ENCODE measurements around the gene C14orf39. TPM values are rescaled to one million over a fixed set of nuclear protein-coding genes. Genes with fewer than 3 reads are reported as not detected.

Gene C14orf39
- total RNA-seq, 1 donor from 2014 or later, result not detected

- TF ChIP-seq CTCF (IDR thresholded peaks at IDR 0.05), result no peak
Observed at GRCh38 chr14:60514378-60514740, 28.5 kb upstream of the C14orf39 start.

GRCh38 chr14:60512973-60513571 lies 27.2 kb upstream of the C14orf39 start:
- TF ChIP-seq CTCF (IDR thresholded peaks at IDR 0.05), result no peak
- Mint-ChIP-seq H3K36me3 (ENCODE audit: low read depth) (no peaks in the 10 kb centered on the region), H3K4me3 (no peak overlapping the region), H3K27ac (no peak overlapping the region), H3K4me1 (peaks cover 22% of the 10 kb centered on the region), H3K9me3 (no peaks in the 10 kb centered on the region), H3K27me3 (peaks cover 62% of the 10 kb centered on the region)
- intact Hi-C loops (cut with micrococcal nuclease), result no loop called here
- ChIA-PET CTCF (no interaction called here), POLR2A (no interaction called here)
- no peak for ATAC-seq (ENCODE audit: low read depth)
- DNase-seq, result no peak

More at GRCh38 chr14:60514378-60514740, 28.5 kb upstream of the C14orf39 start:
- intact Hi-C loops (cut with micrococcal nuclease), result loop anchor here (2.0 kb wide), 1 partner anchor 134 kb away; the partner anchor contains the start of gene SIX1
- CTCF ChIA-PET, result no interaction called here
- Mint-ChIP-seq H3K4me1 (peaks cover 22% of the 10 kb centered on the region), H3K4me3 (peak overlapping the region; percentile 11), H3K27me3 (peaks cover 64% of the 10 kb centered on the region), H3K9me3 (no peaks in the 10 kb centered on the region), H3K27ac (no peak overlapping the region), H3K36me3 (ENCODE audit: low read depth) (no peaks in the 10 kb centered on the region)
- DNase-seq (no peak), ATAC-seq (ENCODE audit: low read depth) (no peak)
- POLR2A ChIA-PET, result no interaction called here

- no peaks in the 10 kb centered on the region for H3K36me3 Mint-ChIP-seq (ENCODE audit: low read depth)
- H3K4me3 Mint-ChIP-seq, result no peak overlapping the region
Observed at GRCh38 chr14:60512126-60512525, 26.3 kb upstream of the C14orf39 start.

GRCh38 chr14:60510951-60511599 lies 25.2 kb upstream of the C14orf39 start:
- TF ChIP-seq CTCF (IDR thresholded peaks at IDR 0.05), result no peak
- ATAC-seq (ENCODE audit: low read depth), result no peak
- H3K27ac Mint-ChIP-seq, result no peak overlapping the region
- peaks cover 60% of the 10 kb centered on the region for H3K27me3 Mint-ChIP-seq
- ChIA-PET POLR2A (no interaction called here), CTCF (no interaction called here)
- intact Hi-C loops (cut with micrococcal nuclease), result no loop called here
- no peaks in the 10 kb centered on the region for H3K9me3 Mint-ChIP-seq
- peaks cover 18% of the 10 kb centered on the region for H3K4me1 Mint-ChIP-seq
- no peak overlapping the region for H3K4me3 Mint-ChIP-seq
- no peak for DNase-seq
- H3K36me3 Mint-ChIP-seq (ENCODE audit: low read depth), result no peaks in the 10 kb centered on the region

More at GRCh38 chr14:60512126-60512525, 26.3 kb upstream of the C14orf39 start:
- H3K9me3 Mint-ChIP-seq, result no peaks in the 10 kb centered on the region
- DNase-seq, result no peak
- ChIA-PET CTCF (no interaction called here), POLR2A (no interaction called here)
- TF ChIP-seq CTCF (IDR thresholded peaks at IDR 0.05), result no peak
- no peak overlapping the region for H3K27ac Mint-ChIP-seq
- H3K4me1 Mint-ChIP-seq, result peaks cover 22% of the 10 kb centered on the region
- intact Hi-C loops (cut with micrococcal nuclease), result no loop called here
- peaks cover 64% of the 10 kb centered on the region for H3K27me3 Mint-ChIP-seq
- ATAC-seq (ENCODE audit: low read depth), result no peak

- Mint-ChIP-seq H3K27me3 (peaks cover 63% of the 10 kb centered on the region), H3K4me1 (peaks cover 13% of the 10 kb centered on the region), H3K4me3 (no peak overlapping the region), H3K27ac (no peak overlapping the region), H3K36me3 (ENCODE audit: low read depth) (no peaks in the 10 kb centered on the region), H3K9me3 (no peaks in the 10 kb centered on the region)
- ChIA-PET CTCF (no interaction called here), POLR2A (no interaction called here)
- ATAC-seq (ENCODE audit: low read depth), result no peak
- intact Hi-C loops (cut with micrococcal nuclease), result no loop called here
- DNase-seq, result no peak
- no peak for TF ChIP-seq CTCF (IDR thresholded peaks at IDR 0.05)
Observed at GRCh38 chr14:60510254-60510950, 24.5 kb upstream of the C14orf39 start.

Measured in activated B cell treated with CpG ODN at 0.5 μM for 24 hours (primary cell).